Fibroblast of peridontal ligament (primary cell): ENCODE measurements around the gene DCLK1.

Experiments
- DNase-seq: peaks from one replicate; pipeline ENCODE4 v3.0.0-alpha.2; 2010; ENCODE audit errors: extremely low read depth

DCLK1 gene

DNA sequence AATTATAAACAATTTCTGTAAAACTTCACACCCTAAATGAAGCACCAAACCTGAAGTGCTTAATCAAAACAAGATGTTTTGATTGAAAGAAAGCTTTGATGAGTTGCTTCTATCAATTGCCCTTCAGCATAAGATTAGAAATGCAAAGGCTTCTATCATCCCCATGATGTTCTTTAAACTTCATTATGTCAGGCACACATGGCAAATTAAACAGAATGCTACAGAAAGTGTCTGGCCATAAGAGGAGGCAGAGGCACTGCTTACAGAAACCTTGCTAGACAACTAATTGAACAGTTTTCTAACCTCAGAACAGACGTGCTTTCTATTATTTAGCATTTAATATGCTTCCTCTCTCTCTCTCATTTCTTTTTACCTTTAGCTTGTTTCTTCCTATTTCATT, 228.1 kb downstream of the DCLK1 start:
- no peak for DNase-seq

DNA sequence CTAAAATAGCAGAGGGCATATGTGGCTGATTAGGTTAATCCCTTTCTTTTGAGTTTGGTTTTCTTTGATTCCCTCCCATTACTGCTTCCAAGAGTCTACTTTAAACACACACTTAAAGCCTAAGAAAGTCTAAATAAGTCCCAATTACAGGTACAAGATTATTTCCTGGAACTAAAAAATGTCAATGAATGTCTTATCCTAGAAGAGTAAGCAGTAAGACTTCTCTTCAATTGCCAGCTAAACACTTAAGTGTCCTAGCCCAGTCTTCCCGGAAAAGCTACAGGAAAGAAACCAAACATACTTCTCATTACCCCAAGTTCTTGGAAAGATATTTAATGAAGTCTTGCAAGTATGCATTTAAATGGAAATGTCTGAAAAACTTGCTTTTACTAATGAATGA, 233.1 kb downstream of the DCLK1 start:
- DNase-seq = no peak

DNA sequence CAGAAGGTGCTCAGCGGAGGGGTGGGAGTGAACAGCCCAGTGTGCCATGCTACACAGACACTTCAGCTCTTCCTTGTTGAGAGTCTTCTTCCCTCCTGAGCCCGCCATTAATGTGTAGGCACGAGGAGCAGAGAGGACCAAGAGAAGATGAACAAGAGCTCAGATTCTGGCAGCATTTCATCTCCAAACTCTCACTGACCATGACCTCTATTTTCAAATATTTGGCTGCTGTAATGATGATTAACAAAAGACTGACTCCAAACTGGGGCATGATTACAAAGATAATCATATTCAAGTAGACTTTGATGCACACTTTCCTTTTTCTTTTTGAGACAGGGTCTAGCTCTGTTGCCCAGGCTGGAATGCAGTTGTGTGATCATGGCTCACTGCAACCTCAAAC, 236.5 kb downstream of the DCLK1 start:
- DNase-seq = no peak

DNA sequence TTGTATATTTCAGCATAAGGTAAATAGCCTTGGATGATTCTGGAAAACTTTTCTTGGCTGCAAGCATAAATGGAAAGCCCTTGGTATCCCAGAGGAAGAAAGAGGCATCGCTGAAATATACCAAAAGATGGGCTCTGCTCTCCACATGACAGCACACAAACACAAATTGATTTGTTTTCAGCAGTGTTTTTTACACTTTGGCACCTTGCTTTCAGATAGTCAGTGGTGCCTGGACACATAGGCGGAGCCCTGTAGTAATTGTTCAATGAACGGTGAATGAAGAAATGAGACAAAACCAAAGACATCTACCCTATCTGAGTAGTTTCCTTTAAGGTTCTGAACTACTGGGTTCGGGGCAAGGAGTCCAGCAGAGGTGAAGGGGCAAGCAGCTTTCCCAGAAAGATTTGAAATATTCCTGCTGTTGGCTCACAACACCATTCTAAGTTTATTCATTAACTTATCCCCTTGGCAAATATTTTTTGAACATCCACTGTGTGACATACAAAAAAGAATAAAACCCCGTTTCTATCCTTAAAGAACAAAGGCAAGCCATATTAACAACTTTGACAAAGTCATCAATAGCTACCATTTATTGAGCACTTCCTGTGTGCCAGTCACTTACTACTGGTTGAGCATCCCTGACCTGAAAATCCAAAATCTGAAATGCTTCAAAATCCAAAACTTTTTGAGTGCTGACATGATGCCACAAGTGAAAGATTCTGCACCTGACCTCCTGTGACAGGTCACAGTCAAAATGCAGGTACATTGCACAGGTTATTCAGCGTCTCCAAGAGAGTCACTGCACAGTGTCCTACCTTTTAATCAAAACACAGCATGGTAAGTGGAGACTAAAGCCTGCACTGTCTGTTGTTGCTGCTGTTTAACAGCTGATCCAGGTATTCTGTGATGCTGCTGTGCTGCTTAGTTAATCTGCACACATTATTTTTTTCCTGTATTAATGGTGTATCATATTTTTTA, 238.1 kb downstream of the DCLK1 start:
- no peak for DNase-seq

- DNase-seq = no peak
Measured at GRCh38 chr13:35891507-35892441, 239.4 kb downstream of the DCLK1 start.

DNA sequence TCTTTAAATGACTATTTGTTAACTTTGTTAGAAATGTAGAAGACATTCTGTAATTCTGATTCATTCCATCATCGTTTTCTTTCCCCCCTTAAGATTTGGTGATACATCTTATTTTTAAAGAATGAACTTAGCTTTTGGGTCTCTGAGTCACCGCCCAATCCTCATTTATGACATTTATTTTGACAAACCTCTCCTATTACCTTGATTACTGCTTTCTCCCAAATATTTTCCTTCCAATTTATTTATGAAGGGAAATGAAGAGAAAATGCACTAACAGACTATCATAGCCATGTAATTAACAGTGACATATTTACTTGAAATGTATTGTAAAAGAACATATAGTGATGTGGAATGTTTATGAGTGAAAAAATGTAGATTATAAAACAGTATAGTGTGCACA, 241.6 kb downstream of the DCLK1 start:
- DNase-seq = no peak

DNA sequence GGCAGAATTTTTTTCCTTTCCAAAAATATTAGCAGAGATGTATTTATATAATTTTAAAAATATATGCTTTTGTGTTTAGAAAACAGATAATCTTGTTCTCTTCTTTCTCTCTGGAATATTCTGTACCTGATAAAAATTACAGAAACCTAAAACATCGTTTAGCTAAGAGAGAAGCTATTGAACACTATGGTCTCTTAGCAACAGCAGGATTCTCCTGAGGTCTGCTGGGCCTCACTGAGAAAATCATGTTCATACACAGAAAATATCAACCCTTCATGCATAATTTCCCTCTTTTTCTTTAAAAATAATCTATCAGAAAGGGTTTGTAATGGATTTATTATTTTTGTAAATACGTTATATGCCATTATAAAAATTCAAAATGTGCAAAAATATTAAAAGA, 242.2 kb downstream of the DCLK1 start:
- no peak for DNase-seq

DNA sequence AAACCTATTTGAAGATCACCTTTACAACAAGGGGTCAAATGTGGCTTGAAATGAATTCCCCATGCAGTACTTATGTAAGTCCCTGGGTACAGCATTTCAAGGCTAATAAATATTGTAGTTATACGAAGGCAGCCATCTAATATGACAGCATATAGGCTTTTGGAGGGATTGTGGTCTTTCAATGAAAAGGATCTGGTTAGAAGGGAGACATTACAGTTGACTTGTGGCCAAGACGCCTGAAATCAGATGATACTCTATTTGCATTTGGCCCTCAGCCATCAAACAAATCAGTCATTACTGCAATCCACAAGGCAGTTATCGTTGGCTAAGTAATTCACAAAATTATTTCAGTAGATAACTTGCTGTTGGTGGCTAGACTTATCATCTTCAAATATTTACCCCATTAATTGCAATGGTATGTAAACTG, 242.7 kb downstream of the DCLK1 start:
- peak; percentile 27 for DNase-seq

DNA sequence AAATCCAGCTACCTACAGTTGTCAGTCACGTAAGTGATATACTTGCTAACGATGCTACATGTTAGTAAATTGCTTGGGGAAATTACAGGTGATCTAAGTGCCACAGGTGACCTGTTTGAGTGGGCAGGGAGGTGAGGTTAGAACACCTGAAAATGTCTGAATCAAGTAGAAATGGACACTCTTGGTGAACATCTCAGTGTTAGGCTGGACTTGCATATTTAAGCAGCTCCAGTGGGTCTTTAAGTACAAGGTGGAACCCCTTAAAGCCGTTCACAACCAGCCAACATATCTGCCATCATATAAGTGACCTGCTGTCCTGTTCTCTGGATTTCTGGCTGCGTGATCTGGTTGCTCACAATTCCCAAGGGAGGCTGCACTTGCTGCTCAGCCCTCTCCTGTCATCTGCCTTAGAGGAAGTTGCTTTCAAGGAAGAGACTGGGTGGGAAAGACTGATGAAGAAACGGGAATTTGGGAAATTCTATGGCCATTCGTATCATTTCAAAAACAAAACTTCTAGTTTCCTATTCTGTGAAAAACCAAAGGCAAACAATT, 244.0 kb downstream of the DCLK1 start:
- DNase-seq = no peak

- no peak for DNase-seq
Measured at GRCh38 chr13:35886332-35887114, 244.7 kb downstream of the DCLK1 start.

- no peak for DNase-seq
Measured at GRCh38 chr13:35884211-35884760, 246.9 kb downstream of the DCLK1 start.

DNA sequence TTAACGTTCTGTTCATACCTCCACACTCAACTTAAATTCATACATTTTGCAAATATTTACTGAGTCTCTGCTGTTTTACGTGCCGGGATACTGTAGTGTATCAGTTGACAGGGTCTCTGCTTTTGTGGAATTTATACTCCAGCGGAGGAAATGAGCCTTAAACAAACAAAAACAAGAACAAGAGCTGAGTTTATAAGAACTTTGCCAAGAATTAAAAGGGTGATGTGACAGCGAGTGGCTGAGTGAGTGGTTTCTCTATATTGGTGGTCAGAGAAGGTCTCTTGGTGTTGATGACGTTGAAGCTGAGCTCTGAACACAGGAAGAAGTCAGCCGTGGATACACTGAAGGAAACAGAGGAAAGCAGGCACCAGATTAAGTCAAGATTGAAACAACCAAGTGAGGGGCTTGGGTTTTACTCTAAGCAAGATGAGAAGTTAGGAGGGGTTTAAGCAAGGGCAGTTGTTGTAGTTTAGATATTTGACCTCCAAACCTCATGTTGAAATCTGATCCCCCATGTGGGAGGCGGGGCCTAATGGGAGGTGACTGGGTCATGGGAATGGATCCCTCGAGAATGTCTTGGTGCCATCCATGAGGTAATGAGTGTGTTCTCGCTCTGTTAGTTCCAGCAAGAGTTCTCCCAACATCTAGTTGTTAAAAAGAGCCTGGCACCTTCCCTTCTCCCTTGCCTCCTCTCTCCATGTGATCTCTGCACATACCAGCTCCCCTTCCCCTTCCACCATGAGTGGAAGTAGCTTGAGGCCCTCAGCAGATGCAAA, 248.3 kb downstream of the DCLK1 start:
- peak; percentile 22 for DNase-seq

- DNase-seq = peak; percentile 52
Measured at GRCh38 chr13:35881360-35881759, 249.8 kb downstream of the DCLK1 start.

DNA sequence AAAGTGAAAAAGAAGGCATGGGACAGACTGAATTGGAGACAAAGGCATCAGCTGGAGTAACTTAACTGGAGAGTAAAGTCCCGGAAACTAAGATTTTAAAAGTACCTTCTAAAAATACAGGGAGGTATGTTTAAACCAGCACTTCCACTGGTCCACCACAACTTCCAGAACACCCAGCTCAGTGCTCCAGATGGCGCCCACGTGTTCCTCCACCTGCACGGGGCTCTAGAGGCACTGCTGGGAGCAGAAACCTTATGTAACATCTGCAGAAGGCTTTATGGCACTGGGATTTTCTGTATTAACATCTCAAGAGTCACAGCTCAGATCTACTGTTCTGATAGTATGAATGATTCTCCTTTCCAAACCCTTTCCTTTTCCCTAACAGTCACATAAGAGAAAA, 252.1 kb downstream of the DCLK1 start:
- no peak for DNase-seq

DNA sequence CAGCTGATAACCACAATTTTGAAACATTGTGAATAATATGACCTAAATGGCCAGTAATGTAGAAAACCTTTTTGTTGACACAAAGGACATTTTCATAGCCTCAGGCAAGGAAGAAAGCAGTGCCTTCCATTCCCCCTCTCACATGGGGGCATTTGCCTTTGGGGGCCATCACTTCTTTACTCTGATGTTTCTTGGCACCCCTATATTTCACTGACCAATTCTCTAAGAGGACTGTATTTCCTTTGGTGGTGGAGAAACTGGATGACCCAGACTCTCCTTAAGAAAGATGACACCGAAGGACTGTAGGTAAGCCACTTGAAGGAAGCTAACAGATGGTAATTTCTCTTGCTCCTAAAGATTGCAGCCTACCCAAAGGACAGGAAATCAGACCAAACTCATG, 254.6 kb downstream of the DCLK1 start:
- DNase-seq = no peak

- no peak for DNase-seq
Measured at GRCh38 chr13:35874704-35875103, 256.5 kb downstream of the DCLK1 start.

- DNase-seq = no peak
Measured at GRCh38 chr13:35872369-35872768, 258.8 kb downstream of the DCLK1 start.

- DNase-seq = no peak
Measured at GRCh38 chr13:35871561-35871960, 259.6 kb downstream of the DCLK1 start.

DNA sequence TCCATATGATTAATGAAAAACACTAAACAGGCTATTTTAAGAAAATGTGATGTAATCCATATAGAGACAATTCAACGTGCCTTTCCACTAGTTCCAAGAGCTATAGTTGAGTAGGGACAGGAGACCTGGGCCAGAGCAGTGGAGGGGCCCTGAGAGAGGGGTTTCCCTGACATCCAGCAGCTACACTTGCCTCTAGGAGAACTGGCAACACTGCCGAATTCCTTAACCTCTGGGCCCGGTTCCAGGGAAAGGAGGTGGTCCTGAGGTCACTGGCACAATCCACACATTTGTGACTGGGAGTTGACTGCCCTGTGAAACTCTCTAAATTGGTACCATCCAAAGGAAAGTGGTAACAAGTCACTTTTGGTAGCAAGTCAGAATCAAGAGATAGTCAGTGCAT, 264.4 kb downstream of the DCLK1 start:
- DNase-seq = peak; percentile 25
